T-cell (primary cell): ENCODE results near the gene CELSR1. TPM values are rescaled to one million over a fixed set of nuclear protein-coding genes. Genes with fewer than 3 reads are reported as not detected.
"Not testable (repeated sequence)": the region's sequence is repeated elsewhere in the genome, so short reads cannot be mapped to it uniquely, and the experiment has no call there.

Experiments used
- ATAC-seq, 4 experiments: fragments of 200-7000 bp in 3 of 4; fragments of 150-1000 bp in 1 of 4; cut with Tn5 transposase; replicated peaks in 1 of 4; 1 replicate in 3 of 4; 2 replicates in 1 of 4; pipeline ENCODE4 v1.10.0; 2021; ENCODE audit warnings: moderate library complexity in 3 of 4, mild to moderate bottlenecking in 2 of 4, moderate number of reproducible peaks in 1 of 4
- CTCF ChIA-PET, 2 donors: fragments of 300-600 bp; sonication (Branson Sonifier 250); formaldehyde crosslinking; loops; one replicate each; lab custom pipeline; 2022; ENCODE audit warnings: antibody characterized with exemption in 2 of 2; lab: Charles Lee
- POLR2A ChIA-PET, 2 donors: fragments of 300-600 bp; sonication (Branson Sonifier 250); formaldehyde crosslinking; loops; one replicate each; lab custom pipeline; 2022; ENCODE audit warnings: antibody characterized with exemption in 2 of 2; lab: Charles Lee
- DNase-seq, 35 experiments: peaks; one replicate each; pipeline versions ENCODE4 v3.0.0 to v3.0.0-alpha.2; 2013 to 2023
- H3K27ac ChIP-seq: one replicate; pipeline ENCODE4 v1.5.1; 2013; ENCODE audit warnings: low read length
- H3K27me3 ChIP-seq, 2 experiments: replicated peaks in 1 of 2; 1 replicate in 1 of 2; 2 replicates in 1 of 2; pipeline versions ENCODE4 v1.6.1 to v1.7.0; 2013; ENCODE audit warnings: low read length in 1 of 2, mixed read lengths in 1 of 2; ENCODE audit not compliant: control insufficient read depth in 2 of 2, insufficient read depth in 2 of 2; ENCODE audit errors: extremely low read depth in 1 of 2
- H3K36me3 ChIP-seq, 2 donors: 1 replicate in 1 of 2; 2 replicates in 1 of 2; pipeline versions ENCODE4 v1.6.1 to v1.7.0; 2013; ENCODE audit warnings: low read length in 1 of 2; ENCODE audit not compliant: control insufficient read depth in 2 of 2, insufficient read depth in 1 of 2; ENCODE audit errors: extremely low read depth in 1 of 2
- H3K4me1 ChIP-seq, 2 experiments: 1 replicate in 1 of 2; 2 replicates in 1 of 2; pipeline versions ENCODE4 v1.6.1 to v1.7.0; 2013; ENCODE audit warnings: low read length in 2 of 2, mixed read lengths in 1 of 2; ENCODE audit not compliant: insufficient read depth in 2 of 2, control insufficient read depth in 1 of 2; ENCODE audit errors: extremely low read depth in 1 of 2
- H3K4me3 ChIP-seq, 2 donors: 1 replicate in 1 of 2; 2 replicates in 1 of 2; pipeline versions ENCODE4 v1.5.1 to v1.7.0; 2013; ENCODE audit warnings: mild to moderate bottlenecking in 2 of 2, low read length in 1 of 2, moderate library complexity in 1 of 2; ENCODE audit not compliant: control insufficient read depth in 1 of 2; ENCODE audit errors: extremely low read depth in 1 of 2
- H3K9me3 ChIP-seq: 2 replicates; pipeline ENCODE4 v1.7.0; 2013
- H3K27ac Mint-ChIP-seq, 2 donors: one replicate each; pipeline ENCODE4 v1.8.0; 2020 to 2021; ENCODE audit warnings: mild to moderate bottlenecking in 2 of 2, mixed read lengths in 2 of 2
- H3K27me3 Mint-ChIP-seq, 2 donors: one replicate each; pipeline ENCODE4 v1.8.0; 2021 to 2022; ENCODE audit warnings: mixed read lengths in 2 of 2
- H3K36me3 Mint-ChIP-seq: one replicate; pipeline ENCODE4 v1.8.0; 2021; ENCODE audit warnings: mixed read lengths
- H3K4me1 Mint-ChIP-seq, 3 donors: one replicate each; pipeline ENCODE4 v1.8.0; 2020 to 2022; ENCODE audit warnings: mixed read lengths in 3 of 3, mild to moderate bottlenecking in 1 of 3
- H3K4me3 Mint-ChIP-seq, 3 donors: one replicate each; pipeline ENCODE4 v1.8.0; 2020 to 2022; ENCODE audit warnings: mild to moderate bottlenecking in 3 of 3, mixed read lengths in 3 of 3, moderate library complexity in 3 of 3
- H3K9me3 Mint-ChIP-seq, 3 donors: one replicate each; pipeline ENCODE4 v1.8.0; 2020 to 2022; ENCODE audit warnings: mixed read lengths in 3 of 3
- WGBS: methylation state at CpG from one replicate; pipeline ENCODE4 v1.1.5; 2013; ENCODE audit warnings: missing lambda C conversion rate; ENCODE audit not compliant: insufficient coverage; 5-methylcytosine and 5-hydroxymethylcytosine counted together
- total RNA-seq, 35 experiments: library from RNA in 6 of 35; stranded (reverse) in 6 of 35; fragments of 120-200 nt in 1 of 35; gene quantifications; one replicate each; pipeline versions ENCODE4 v1.2.1 to v1.2.4 and lab custom pipeline; 2013 to 2026

The CELSR1 gene
- total RNA-seq, 5 donors from 2014 or later (not counting 1 experiment from before 2014, with no cell fraction given), result 1.1 to 2.7 (median 1.6) TPM

DNA sequence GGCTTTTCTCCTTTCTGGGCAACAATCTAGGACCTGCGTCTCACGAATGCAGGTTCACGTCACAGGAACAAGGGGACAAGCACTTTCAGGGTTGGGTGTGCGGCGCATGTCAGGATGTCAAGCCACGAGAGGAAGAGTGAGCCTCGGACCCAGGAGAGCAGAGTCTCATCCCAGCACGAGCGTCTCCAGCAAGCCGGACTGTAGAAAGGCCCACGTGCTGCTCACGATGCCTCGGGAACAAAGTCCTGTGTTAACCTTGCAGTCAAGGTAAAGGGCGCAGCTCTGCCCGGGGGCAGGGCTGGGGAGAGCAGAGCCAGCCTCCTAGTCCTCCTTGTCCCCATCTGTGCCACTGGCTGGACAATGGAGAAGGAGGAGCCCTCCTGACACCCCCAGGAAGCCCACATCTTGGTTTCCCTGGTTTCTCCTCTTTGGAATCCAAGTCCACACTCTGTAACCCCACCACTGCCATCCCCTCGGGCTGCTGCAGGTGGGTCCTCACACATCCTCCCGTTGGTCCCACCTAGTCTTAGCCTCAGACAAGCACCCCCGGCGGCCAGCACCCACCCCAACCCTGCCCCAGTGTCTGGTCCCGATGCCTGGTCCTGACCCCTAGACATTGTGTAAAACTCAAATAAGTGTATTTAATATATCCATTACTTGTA is 63.4 kb downstream of the CELSR1 start:
- no peak for DNase-seq
- WGBS, result 89% methylated on average over 14 of the region's 20 CpGs
- peaks cover 0 to 2% of the 10 kb centered on the region in 2 experiments for H3K4me1 ChIP-seq
- peaks cover 1 to 31% of the 10 kb centered on the region in 2 donors for H3K27me3 Mint-ChIP-seq
- H3K27ac ChIP-seq, result no peak overlapping the region
- H3K4me1 Mint-ChIP-seq, result peaks cover 2 to 7% (median 3%) of the 10 kb centered on the region in 3 donors
- peaks cover 0 to 39% of the 10 kb centered on the region in 2 experiments for H3K27me3 ChIP-seq
- no peak overlapping the region for H3K27ac Mint-ChIP-seq
- H3K36me3 Mint-ChIP-seq, result no peaks in the 10 kb centered on the region
- H3K4me3 ChIP-seq, result no peak overlapping the region
- peaks cover 0 to 13% (median 0%) of the 10 kb centered on the region in 3 donors for H3K9me3 Mint-ChIP-seq
- ChIA-PET CTCF (no interaction called here), POLR2A (no interaction called here)
- H3K36me3 ChIP-seq, result no peaks in the 10 kb centered on the region
- no peak overlapping the region for H3K4me3 Mint-ChIP-seq
- H3K9me3 ChIP-seq, result no peaks in the 10 kb centered on the region
- no peak for ATAC-seq

DNA sequence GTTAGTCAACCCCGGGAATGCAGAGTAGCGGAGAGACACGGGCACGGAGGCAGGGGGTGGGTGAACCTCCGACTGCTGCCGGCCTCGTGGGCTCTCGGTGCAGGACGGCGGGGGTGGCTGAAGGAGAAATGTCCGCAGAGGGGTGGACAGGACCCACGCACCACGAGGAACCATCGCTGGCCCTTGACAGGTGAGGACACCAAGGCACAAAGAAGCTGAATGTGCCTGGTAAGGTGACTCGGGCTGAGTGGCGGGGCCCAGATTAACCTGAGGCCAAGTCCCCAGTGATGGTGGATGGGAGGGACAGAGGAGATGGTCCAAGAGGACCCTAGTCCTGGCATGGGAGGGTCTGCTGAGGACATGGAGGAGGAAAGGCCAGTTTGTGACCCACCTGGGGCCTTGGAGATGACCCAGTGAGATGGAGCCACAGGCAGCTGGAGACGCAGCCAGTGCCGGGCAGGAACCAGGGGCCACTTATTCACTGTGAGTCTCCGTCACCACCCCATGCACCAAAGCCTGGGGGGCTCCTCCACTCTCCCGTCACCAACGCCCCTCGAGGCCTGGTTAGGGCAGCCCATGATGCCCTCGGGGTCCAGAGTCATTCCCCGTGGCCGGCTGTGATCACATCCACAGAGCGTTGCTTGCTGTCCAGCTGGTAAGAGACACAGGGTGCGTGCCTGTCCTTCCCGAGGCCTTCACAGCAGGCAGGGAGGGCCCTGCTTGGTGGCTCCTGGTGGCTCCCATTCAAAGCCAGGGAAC is 64.2 kb downstream of the CELSR1 start:
- peaks cover 0 to 2% of the 10 kb centered on the region in 2 experiments for H3K4me1 ChIP-seq
- no peak overlapping the region for H3K27ac ChIP-seq
- 87% methylated on average over 21 of the region's 28 CpGs for whole genome bisulfite sequencing
- peaks cover 0 to 28% of the 10 kb centered on the region in 2 donors for H3K27me3 Mint-ChIP-seq
- CTCF ChIA-PET, result no interaction called here
- no peaks in the 10 kb centered on the region for H3K36me3 ChIP-seq
- DNase-seq (no peak), ATAC-seq (no peak)
- peaks cover 0 to 33% of the 10 kb centered on the region in 2 experiments for H3K27me3 ChIP-seq
- no peak overlapping the region for H3K27ac Mint-ChIP-seq
- no peak overlapping the region for H3K4me3 ChIP-seq
- peaks cover 2 to 7% (median 3%) of the 10 kb centered on the region in 3 donors for H3K4me1 Mint-ChIP-seq
- POLR2A ChIA-PET, result no interaction called here
- no peaks in the 10 kb centered on the region for H3K36me3 Mint-ChIP-seq
- H3K9me3 ChIP-seq, result no peaks in the 10 kb centered on the region
- no peak overlapping the region for H3K4me3 Mint-ChIP-seq
- peaks cover 0 to 13% (median 0%) of the 10 kb centered on the region in 3 donors for H3K9me3 Mint-ChIP-seq

DNA sequence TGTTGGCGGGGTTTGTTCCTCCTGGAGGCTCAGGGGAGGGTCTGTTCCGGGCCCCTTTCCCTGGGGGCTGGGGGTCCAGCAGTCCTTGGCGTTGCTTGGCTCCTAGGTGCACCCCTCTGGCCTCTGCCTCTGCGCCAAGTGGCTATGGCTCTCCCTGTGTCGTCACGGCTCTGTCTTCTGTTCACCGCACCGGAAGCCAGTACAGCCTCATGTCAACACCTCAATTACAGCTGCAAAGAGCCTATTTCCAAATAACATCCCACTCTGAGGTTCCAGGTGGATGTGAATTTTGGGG is 64.8 kb downstream of the CELSR1 start:
- Histone ChIP-seq H3K9me3 (no peaks in the 10 kb centered on the region), H3K4me3 (no peak overlapping the region), H3K27ac (no peak overlapping the region), H3K27me3 (peaks cover 0 to 28% of the 10 kb centered on the region in 2 experiments), H3K36me3 (no peaks in the 10 kb centered on the region), H3K4me1 (peaks cover 0 to 2% of the 10 kb centered on the region in 2 experiments)
- no peak for ATAC-seq
- Mint-ChIP-seq H3K27me3 (peaks cover 0 to 26% of the 10 kb centered on the region in 2 donors), H3K27ac (no peak overlapping the region), H3K9me3 (peaks cover 0 to 13% (median 0%) of the 10 kb centered on the region in 3 donors), H3K36me3 (no peaks in the 10 kb centered on the region), H3K4me3 (no peak overlapping the region), H3K4me1 (peaks cover 2 to 7% (median 3%) of the 10 kb centered on the region in 3 donors)
- WGBS, result 63% methylated on average over 3 of the region's 8 CpGs
- POLR2A ChIA-PET, result no interaction called here
- CTCF ChIA-PET, result no interaction called here
- no peak for DNase-seq

DNA sequence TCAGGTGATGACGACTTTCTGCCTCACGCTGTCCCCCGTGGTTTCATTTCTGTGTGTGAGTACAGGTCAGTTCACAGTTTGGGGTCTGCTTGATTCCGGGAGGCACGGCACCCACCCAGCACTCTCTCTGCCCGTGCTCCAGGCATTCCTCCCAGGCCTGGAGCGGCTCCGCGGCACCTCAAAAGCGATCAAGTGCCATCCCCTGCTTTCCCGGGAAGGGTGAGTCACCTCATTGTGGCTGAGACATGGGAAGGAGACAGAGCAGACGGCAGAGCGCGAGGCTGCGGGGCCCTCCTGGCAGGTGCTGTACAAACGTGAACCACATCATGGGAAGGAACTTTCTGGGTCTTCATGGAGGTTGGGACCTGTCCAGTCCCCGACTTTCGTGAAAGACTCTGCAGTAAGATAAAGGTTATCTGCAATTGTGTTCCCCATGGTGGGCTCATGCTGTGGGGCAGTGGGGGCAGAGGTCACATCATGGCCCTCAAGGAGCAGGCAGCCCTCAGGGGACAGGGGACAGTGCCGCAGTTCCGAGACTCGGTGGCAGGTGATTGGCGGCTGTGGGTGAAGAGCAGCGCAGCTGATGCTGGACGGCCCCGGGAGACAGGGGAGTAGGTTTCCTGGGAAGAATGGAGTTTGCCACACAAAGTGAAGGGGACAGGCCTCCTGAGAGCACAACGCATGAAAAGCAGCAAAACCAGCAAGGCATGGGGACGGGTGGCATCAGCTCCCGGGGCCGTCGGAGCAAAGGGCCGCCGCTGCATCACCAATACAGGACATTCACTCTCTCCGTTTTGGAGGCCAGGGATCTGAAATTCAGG is 65.3 kb downstream of the CELSR1 start:
- 89% methylated on average over 31 of the region's 33 CpGs for WGBS
- Histone ChIP-seq H3K4me3 (no peak overlapping the region), H3K27me3 (peaks cover 0 to 22% of the 10 kb centered on the region in 2 experiments), H3K4me1 (peaks cover 0 to 2% of the 10 kb centered on the region in 2 experiments), H3K27ac (no peak overlapping the region), H3K36me3 (no peaks in the 10 kb centered on the region), H3K9me3 (no peaks in the 10 kb centered on the region)
- ATAC-seq, result no peak
- Mint-ChIP-seq H3K4me3 (no peak overlapping the region), H3K9me3 (peaks cover 0 to 13% (median 0%) of the 10 kb centered on the region in 3 donors), H3K36me3 (no peaks in the 10 kb centered on the region), H3K27me3 (peaks cover 0 to 26% of the 10 kb centered on the region in 2 donors), H3K27ac (no peak overlapping the region), H3K4me1 (peaks cover 2 to 7% (median 3%) of the 10 kb centered on the region in 3 donors)
- DNase-seq, result no peak
- ChIA-PET CTCF (no interaction called here), POLR2A (no interaction called here)

DNA sequence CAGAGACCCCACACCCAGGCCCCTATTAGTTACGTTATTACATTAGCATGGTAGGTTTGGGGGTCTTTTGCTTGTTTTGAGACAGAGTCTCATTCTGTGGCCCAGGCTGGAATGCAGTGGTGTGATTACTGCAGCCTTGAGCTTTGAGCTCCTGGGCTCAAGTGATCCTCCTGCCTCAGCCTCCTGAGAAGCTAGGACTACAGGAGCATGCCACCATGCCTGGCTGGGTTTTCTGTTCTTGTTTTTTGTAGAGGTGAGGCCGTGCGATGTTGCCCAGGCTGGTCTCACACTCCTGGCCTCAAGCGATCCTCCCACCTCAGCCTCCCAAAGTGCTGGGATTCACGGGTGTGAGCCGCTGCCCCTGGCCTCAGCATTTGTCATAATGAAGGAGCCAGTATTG is 66.1 kb downstream of the CELSR1 start:
- H3K4me3 Mint-ChIP-seq, H3K4me1 Mint-ChIP-seq, CTCF ChIA-PET, H3K36me3 Mint-ChIP-seq, ATAC-seq, H3K4me3 ChIP-seq, H3K4me1 ChIP-seq, H3K36me3 ChIP-seq, POLR2A ChIA-PET, H3K9me3 ChIP-seq, DNase-seq, H3K27ac Mint-ChIP-seq, H3K27ac ChIP-seq: not testable (repeated sequence)
- Mint-ChIP-seq H3K27me3 (peaks cover 0 to 23% of the 10 kb centered on the region in 2 donors), H3K9me3 (peaks cover 0 to 13% (median 0%) of the 10 kb centered on the region in 3 donors)
- WGBS, result no CpG with 5 or more reads among the region's 6 CpGs
- H3K27me3 ChIP-seq, result peaks cover 0 to 22% of the 10 kb centered on the region in 2 experiments

DNA sequence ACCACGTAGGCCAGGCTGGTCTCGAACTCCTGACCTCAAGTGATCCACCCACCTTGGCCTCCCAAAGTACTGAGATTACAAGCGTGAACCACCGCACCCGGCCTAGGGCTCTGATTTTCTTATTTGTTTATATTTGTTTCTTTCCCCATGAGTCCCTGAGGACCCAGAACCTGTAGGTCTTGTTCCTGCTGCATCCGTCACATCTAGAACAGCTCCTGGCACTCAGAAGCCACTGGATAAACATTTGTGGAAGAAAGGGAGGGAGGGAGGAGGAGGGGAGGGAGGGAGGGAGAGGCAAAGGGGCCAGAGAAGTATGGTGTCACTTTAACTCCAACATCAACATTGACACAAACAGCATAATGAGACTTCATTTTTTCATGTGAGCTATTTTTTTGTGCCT is 67.7 kb downstream of the CELSR1 start:
- DNase-seq, result no peak
- H3K27me3 ChIP-seq, result peaks cover 0 to 34% of the 10 kb centered on the region in 2 experiments
- no CpG with 5 or more reads among the region's 6 CpGs for WGBS
- ATAC-seq, result no peak
- Mint-ChIP-seq H3K9me3 (no peaks in the 10 kb centered on the region), H3K27ac (peak overlapping the region in 1 of 2 donors; percentile 55), H3K36me3 (no peaks in the 10 kb centered on the region), H3K4me3 (no peak overlapping the region), H3K27me3 (peaks cover 2 to 18% of the 10 kb centered on the region in 2 donors), H3K4me1 (no peaks in the 10 kb centered on the region)
- no peaks in the 10 kb centered on the region for H3K9me3 ChIP-seq
- no peak overlapping the region for H3K27ac ChIP-seq
- no peaks in the 10 kb centered on the region for H3K36me3 ChIP-seq
- no peak overlapping the region for H3K4me3 ChIP-seq
- no peaks in the 10 kb centered on the region for H3K4me1 ChIP-seq
- POLR2A ChIA-PET, result no interaction called here
- CTCF ChIA-PET, result no interaction called here
